DOHH2 (cell line): ENCODE results near the gene TSC1.

Source experiments
- H3F3A ChIP-seq: fragments of 200-600 bp; sonication (generic), shearing (Covaris generic); 2 replicates; pipeline ENCODE4 v1.6.0; 2016; ENCODE audit warnings: antibody characterized with exemption, mild to moderate bottlenecking; ENCODE audit not compliant: control insufficient read depth, insufficient read depth
- H3K27ac ChIP-seq: fragments of 200-600 bp; sonication (generic); 2 replicates; pipeline ENCODE4 v1.5.1; 2014; ENCODE audit warnings: low read depth, mild to moderate bottlenecking, low read length, moderate library complexity
- H3K27me3 ChIP-seq: fragments of 200-600 bp; sonication (generic); 2 replicates; pipeline ENCODE4 v1.6.1; 2014; ENCODE audit warnings: mild to moderate bottlenecking, low read length, mixed read lengths; ENCODE audit not compliant: control insufficient read depth
- H3K36me3 ChIP-seq: fragments of 200-600 bp; sonication (generic); 2 replicates; pipeline ENCODE4 v1.6.1; 2014; ENCODE audit warnings: mild to moderate bottlenecking, low read length, moderate library complexity, mixed read lengths; ENCODE audit not compliant: control insufficient read depth
- H3K4me1 ChIP-seq: fragments of 200-600 bp; sonication (generic); 2 replicates; pipeline ENCODE4 v1.6.1; 2014; ENCODE audit warnings: mild to moderate bottlenecking, low read length, mixed read lengths; ENCODE audit not compliant: control insufficient read depth
- H3K4me2 ChIP-seq: fragments of 200-600 bp; sonication (generic); 2 replicates; pipeline ENCODE4 v1.6.0; 2014; ENCODE audit warnings: mild to moderate bottlenecking, low read length, moderate library complexity
- H3K4me3 ChIP-seq: fragments of 200-600 bp; sonication (generic); 2 replicates; pipeline ENCODE4 v1.5.1; 2014; ENCODE audit warnings: mild to moderate bottlenecking, low read length, mixed read lengths
- H3K79me2 ChIP-seq: fragments of 200-600 bp; sonication (generic); 2 replicates; pipeline ENCODE4 v1.6.1; 2014; ENCODE audit warnings: mild to moderate bottlenecking, low read length, mixed read lengths; ENCODE audit not compliant: control insufficient read depth
- H3K9me2 ChIP-seq: fragments of 200-600 bp; sonication (generic); replicated peaks from 2 replicates; pipeline ENCODE4 v1.6.1; 2014; ENCODE audit warnings: mild to moderate bottlenecking, low read length, mixed read lengths; ENCODE audit not compliant: control insufficient read depth
- H3K9me3 ChIP-seq: fragments of 200-600 bp; sonication (generic); 2 replicates; pipeline ENCODE4 v1.6.1; 2014; ENCODE audit warnings: antibody characterized with exemption, low read length, mixed read lengths; ENCODE audit not compliant: control insufficient read depth, insufficient read depth
- H4K20me1 ChIP-seq: fragments of 200-600 bp; sonication (generic); 2 replicates; pipeline ENCODE4 v1.6.0; 2014; ENCODE audit warnings: low read depth, mild to moderate bottlenecking, antibody characterized with exemption, low read length, moderate library complexity; ENCODE audit not compliant: control insufficient read depth, insufficient read depth
- CTCF ChIP-seq: fragments of 200-600 bp; sonication (generic); IDR thresholded peaks from one replicate; pipeline ENCODE4 v1.5.1; 2014; ENCODE audit warnings: antibody characterized with exemption, mild to moderate bottlenecking, low read depth, low read length; ENCODE audit not compliant: poor library complexity, severe bottlenecking
- EZH2phosphoT487 ChIP-seq: fragments of 200-600 bp; sonication (generic); IDR thresholded peaks from 2 replicates; pipeline ENCODE4 v1.6.1; 2017; ENCODE audit warnings: borderline replicate concordance, mild to moderate bottlenecking, antibody characterized with exemption, low read length, moderate library complexity, mixed read lengths

TSC1 gene

GRCh38 chr9:132937463-132937901 is 6.9 kb downstream of the TSC1 start:
- H3F3A ChIP-seq: peaks cover 7% of the 10 kb centered on the region
- H3K9me3 ChIP-seq: no peaks in the 10 kb centered on the region
- TF ChIP-seq EZH2phosphoT487: no peak
- TF ChIP-seq CTCF: no peak
- no peaks in the 10 kb centered on the region for H3K9me2 ChIP-seq
- H3K79me2 ChIP-seq: peaks cover 99% of the 10 kb centered on the region
- H3K27me3 ChIP-seq: no peaks in the 10 kb centered on the region
- H3K4me3 ChIP-seq: no peak overlapping the region
- H4K20me1 ChIP-seq: peaks cover 12% of the 10 kb centered on the region
- H3K4me2 ChIP-seq: no peak overlapping the region
- peaks cover 41% of the 10 kb centered on the region for H3K4me1 ChIP-seq
- H3K36me3 ChIP-seq: peaks cover 65% of the 10 kb centered on the region
- H3K27ac ChIP-seq: no peak overlapping the region

- H3K4me1 ChIP-seq: peaks cover 17% of the 10 kb centered on the region
- H3K79me2 ChIP-seq: peaks cover 90% of the 10 kb centered on the region
- H3K36me3 ChIP-seq: peaks cover 68% of the 10 kb centered on the region
- peaks cover 9% of the 10 kb centered on the region for H4K20me1 ChIP-seq
- H3K27me3 ChIP-seq: no peaks in the 10 kb centered on the region
- no peak for TF ChIP-seq EZH2phosphoT487
- no peak for TF ChIP-seq CTCF
- H3K4me2 ChIP-seq: no peak overlapping the region
- no peaks in the 10 kb centered on the region for H3F3A ChIP-seq
- H3K4me3 ChIP-seq: no peak overlapping the region
- H3K27ac ChIP-seq: no peak overlapping the region
- H3K9me3 ChIP-seq: no peaks in the 10 kb centered on the region
- H3K9me2 ChIP-seq: no peaks in the 10 kb centered on the region
Measured at GRCh38 chr9:132935026-132935425, 9.4 kb downstream of the TSC1 start.

- no peaks in the 10 kb centered on the region for H3F3A ChIP-seq
- H3K9me3 ChIP-seq: no peaks in the 10 kb centered on the region
- no peaks in the 10 kb centered on the region for H3K4me1 ChIP-seq
- peaks cover 3% of the 10 kb centered on the region for H4K20me1 ChIP-seq
- H3K4me2 ChIP-seq: no peak overlapping the region
- H3K4me3 ChIP-seq: no peak overlapping the region
- peaks cover 75% of the 10 kb centered on the region for H3K36me3 ChIP-seq
- TF ChIP-seq EZH2phosphoT487 (no peak), CTCF (no peak)
- H3K27me3 ChIP-seq: no peaks in the 10 kb centered on the region
- no peak overlapping the region for H3K27ac ChIP-seq
- peaks cover 52% of the 10 kb centered on the region for H3K79me2 ChIP-seq
- no peaks in the 10 kb centered on the region for H3K9me2 ChIP-seq
Measured at GRCh38 chr9:132931178-132931735, 13.2 kb downstream of the TSC1 start.
